Measurements from ENCODE around the gene ATP5F1D. TPM values are rescaled to one million over a fixed set of nuclear protein-coding genes. Genes with fewer than 3 reads are reported as not detected.

Gene ATP5F1D
- total and polyA plus RNA-seq, 2 of the 13 experiments (the other 11 are each of a cell fraction or from before 2014, with no cell fraction given), result 39.4 to 78.7 TPM

- TF ChIP-seq HIC2 (CRISPR knock-in tag; IDR thresholded peaks at IDR 0.05; ENCODE audit: low read depth) (peak; percentile 92), DNMT3B (CRISPR knock-in tag; conservative IDR thresholded peaks at IDR 0.05) (0 out of 2 replicates have a peak, but pooled peaks have one; percentile 22), RFXANK (CRISPR knock-in tag; IDR thresholded peaks at IDR 0.05) (no peak), HNF1B (CRISPR knock-in tag; IDR thresholded peaks at IDR 0.05) (peak; percentile 78), NFKBIZ (CRISPR knock-in tag; IDR thresholded peaks at IDR 0.05) (no peak), HINFP (CRISPR knock-in tag; IDR thresholded peaks at IDR 0.05; ENCODE audit: low read depth) (peak; percentile 69; the same call in 1 of the 2 replicates), FOXA1 (IDR thresholded peaks at IDR 0.05) (no peak), FOXA1 (CRISPR knock-in tag; IDR thresholded peaks at IDR 0.05) (peak; percentile 11; the same call in 1 of the 2 replicates), ZFP90 (CRISPR knock-in tag; IDR thresholded peaks at IDR 0.05; ENCODE audit: borderline replicate concordance) (no peak), SOX6 (IDR thresholded peaks at IDR 0.05) (no peak), SOX6 (CRISPR knock-in tag; IDR thresholded peaks at IDR 0.05) (peak; percentile 81), ARID5B (CRISPR knock-in tag; IDR thresholded peaks at IDR 0.05) (peak; percentile 60; the same call in 1 of the 2 replicates)
- TF ChIP-seq, protein P1, sequence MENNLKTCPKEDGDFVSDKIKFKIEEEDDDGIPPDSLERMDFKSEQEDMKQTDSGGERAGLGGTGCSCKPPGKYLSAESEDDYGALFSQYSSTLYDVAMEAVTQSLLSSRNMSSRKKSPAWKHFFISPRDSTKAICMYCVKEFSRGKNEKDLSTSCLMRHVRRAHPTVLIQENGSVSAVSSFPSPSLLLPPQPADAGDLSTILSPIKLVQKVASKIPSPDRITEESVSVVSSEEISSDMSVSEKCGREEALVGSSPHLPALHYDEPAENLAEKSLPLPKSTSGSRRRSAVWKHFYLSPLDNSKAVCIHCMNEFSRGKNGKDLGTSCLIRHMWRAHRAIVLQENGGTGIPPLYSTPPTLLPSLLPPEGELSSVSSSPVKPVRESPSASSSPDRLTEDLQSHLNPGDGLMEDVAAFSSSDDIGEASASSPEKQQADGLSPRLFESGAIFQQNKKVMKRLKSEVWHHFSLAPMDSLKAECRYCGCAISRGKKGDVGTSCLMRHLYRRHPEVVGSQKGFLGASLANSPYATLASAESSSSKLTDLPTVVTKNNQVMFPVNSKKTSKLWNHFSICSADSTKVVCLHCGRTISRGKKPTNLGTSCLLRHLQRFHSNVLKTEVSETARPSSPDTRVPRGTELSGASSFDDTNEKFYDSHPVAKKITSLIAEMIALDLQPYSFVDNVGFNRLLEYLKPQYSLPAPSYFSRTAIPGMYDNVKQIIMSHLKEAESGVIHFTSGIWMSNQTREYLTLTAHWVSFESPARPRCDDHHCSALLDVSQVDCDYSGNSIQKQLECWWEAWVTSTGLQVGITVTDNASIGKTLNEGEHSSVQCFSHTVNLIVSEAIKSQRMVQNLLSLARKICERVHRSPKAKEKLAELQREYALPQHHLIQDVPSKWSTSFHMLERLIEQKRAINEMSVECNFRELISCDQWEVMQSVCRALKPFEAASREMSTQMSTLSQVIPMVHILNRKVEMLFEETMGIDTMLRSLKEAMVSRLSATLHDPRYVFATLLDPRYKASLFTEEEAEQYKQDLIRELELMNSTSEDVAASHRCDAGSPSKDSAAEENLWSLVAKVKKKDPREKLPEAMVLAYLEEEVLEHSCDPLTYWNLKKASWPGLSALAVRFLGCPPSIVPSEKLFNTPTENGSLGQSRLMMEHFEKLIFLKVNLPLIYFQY (CRISPR knock-in tag; IDR thresholded peaks at IDR 0.05; ENCODE audit: borderline replicate concordance), result peak; percentile 63; the same call in 1 of the 2 replicates
- TF ChIP-seq, protein P2, sequence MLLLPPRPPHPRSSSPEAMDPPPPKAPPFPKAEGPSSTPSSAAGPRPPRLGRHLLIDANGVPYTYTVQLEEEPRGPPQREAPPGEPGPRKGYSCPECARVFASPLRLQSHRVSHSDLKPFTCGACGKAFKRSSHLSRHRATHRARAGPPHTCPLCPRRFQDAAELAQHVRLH (CRISPR knock-in tag; IDR thresholded peaks at IDR 0.05; ENCODE audit: borderline replicate concordance, low read depth), result peak; percentile 76; the same call in 1 of the 2 replicates
Measured at GRCh38 chr19:1259206-1259875, 17.8 kb downstream of the ATP5F1D start (continued).

Measured in HepG2 (cell line).